HepG2 (cell line): ENCODE data around the gene DDX49. TPM values are rescaled to one million over a fixed set of nuclear protein-coding genes. Genes with fewer than 3 reads are reported as not detected.
A peak's percentile ranks its signal among the peaks of the same experiment; 100 is the strongest.

Experiments used
- ARNT ChIP-seq: fragments of 450-650 bp; IDR thresholded peaks from 2 replicates; pipeline ENCODE4 v1.6.1; 2017
- BATF2 ChIP-seq: sonication (generic); formaldehyde crosslinking; IDR thresholded peaks from 2 replicates; pipeline ENCODE4 v1.8.0; 2022; ENCODE audit warnings: mild to moderate bottlenecking, missing genetic modification reagents, moderate library complexity
- CBX5 ChIP-seq: sonication (generic); formaldehyde crosslinking; IDR thresholded peaks from 2 replicates; pipeline ENCODE4 v1.4.0; 2020; ENCODE audit warnings: missing genetic modification reagents, borderline replicate concordance
- DPF2 ChIP-seq: sonication (generic); formaldehyde crosslinking; IDR thresholded peaks from 2 replicates; pipeline ENCODE4 v1.4.0; 2020; ENCODE audit warnings: mild to moderate bottlenecking, low read depth, missing genetic modification reagents, borderline replicate concordance
- MED1 ChIP-seq: sonication (generic); formaldehyde crosslinking; IDR thresholded peaks from 2 replicates; pipeline ENCODE4 v1.4.0; 2020; ENCODE audit warnings: missing genetic modification reagents
- MED8 ChIP-seq: sonication (generic); formaldehyde crosslinking; IDR thresholded peaks from 2 replicates; pipeline ENCODE4 v1.8.1; 2023; ENCODE audit warnings: mild to moderate bottlenecking, missing genetic modification reagents; ENCODE audit not compliant: insufficient replicate concordance
- MZF1 ChIP-seq: sonication (generic); formaldehyde crosslinking; IDR thresholded peaks from 2 replicates; pipeline ENCODE4 v1.8.1; 2023; ENCODE audit warnings: mild to moderate bottlenecking, missing genetic modification reagents, borderline replicate concordance
- PLRG1 ChIP-seq: fragments of 450-650 bp; conservative IDR thresholded peaks from 2 replicates; pipeline ENCODE4 v1.6.1; 2016
- RARA ChIP-seq: IDR thresholded peaks from 2 replicates; pipeline ENCODE4 v1.6.1; 2016; ENCODE audit warnings: missing genetic modification reagents, missing compliant biosample characterization
- ZBTB21 ChIP-seq: sonication (generic); formaldehyde crosslinking; IDR thresholded peaks from 2 replicates; pipeline ENCODE4 v1.4.0; 2020; ENCODE audit warnings: missing genetic modification reagents
- ZBTB37 ChIP-seq: sonication (generic); formaldehyde crosslinking; IDR thresholded peaks from 2 replicates; pipeline ENCODE4 v1.4.0; 2020; ENCODE audit warnings: mild to moderate bottlenecking, missing genetic modification reagents
- ZBTB39 ChIP-seq: sonication (generic); formaldehyde crosslinking; IDR thresholded peaks from 2 replicates; pipeline ENCODE4 v1.5.0; 2020; ENCODE audit warnings: missing genetic modification reagents
- ZBTB49 ChIP-seq: sonication (generic); formaldehyde crosslinking; IDR thresholded peaks from 2 replicates; pipeline ENCODE4 v1.4.0; 2020; ENCODE audit warnings: missing genetic modification reagents, borderline replicate concordance
- ZFP41 ChIP-seq: sonication (generic); formaldehyde crosslinking; IDR thresholded peaks from 2 replicates; pipeline ENCODE4 v1.4.0; 2020; ENCODE audit warnings: mild to moderate bottlenecking, missing genetic modification reagents, borderline replicate concordance
- ZGPAT ChIP-seq: IDR thresholded peaks from 2 replicates; pipeline ENCODE4 v1.6.1; 2016; ENCODE audit warnings: mild to moderate bottlenecking
- ZNF512B ChIP-seq: sonication (generic); formaldehyde crosslinking; IDR thresholded peaks from 2 replicates; pipeline ENCODE4 v1.5.1; 2020; ENCODE audit warnings: missing genetic modification reagents, mild to moderate bottlenecking, borderline replicate concordance
- ZNF670 ChIP-seq: sonication (generic); formaldehyde crosslinking; IDR thresholded peaks from 2 replicates; pipeline ENCODE4 v1.8.0; 2022; ENCODE audit warnings: mild to moderate bottlenecking, missing genetic modification reagents, borderline replicate concordance
- ZSCAN9 ChIP-seq: IDR thresholded peaks from 2 replicates; pipeline ENCODE4 v1.6.1; 2016; ENCODE audit warnings: borderline replicate concordance
- polyA plus RNA-seq, 8 experiments: library from polyadenylated mRNA; depleted of rRNA in 3 of 8; stranded (reverse) in 7 of 8; unstranded in 1 of 8; fragments of >200 nt; fragmentation: Illumina TruSeq in 4 of 8; extraction: Trizol in 4 of 8; gene quantifications; 2 replicates each; pipeline versions ENCODE4 v1.2.1 to v1.2.3, GENCODE V29; 2011 to 2016; ENCODE audit warnings: low read depth in 4 of 8, missing spikeins in 1 of 8, mixed read lengths in 1 of 8; ENCODE audit not compliant: insufficient read depth in 1 of 8
- total RNA-seq, 5 experiments: library from RNA; depleted of rRNA; stranded (reverse); fragments of >200 nt; fragmentation: Illumina TruSeq; extraction: Trizol; gene quantifications; 2 replicates each; pipeline ENCODE4 v1.2.3, GENCODE V29; 2016; ENCODE audit warnings: low read depth in 1 of 5

The DDX49 gene
- total and polyA plus RNA-seq, 2 of the 13 experiments (the other 11 are each of a cell fraction or from before 2014, with no cell fraction given), result 27.0 to 46.2 TPM

GRCh38 chr19:18919086-18919899 is at the start of gene DDX49, which contains the start of gene COPE (continued):
- no peak for TF ChIP-seq ZSCAN9 (CRISPR knock-in tag)
- no peak; the same call in 1 of the 2 replicates for TF ChIP-seq CBX5
- TF ChIP-seq ZNF670 (CRISPR knock-in tag), result 0 out of 2 replicates have a peak, but pooled peaks have one; percentile 56
- TF ChIP-seq ZBTB39 (CRISPR knock-in tag), result no peak
- TF ChIP-seq ZBTB21, result no peak
- TF ChIP-seq ZFP41 (CRISPR knock-in tag), result no peak
- TF ChIP-seq ZGPAT, result peak; percentile 79
- TF ChIP-seq MED8, result no peak
- TF ChIP-seq MZF1 (CRISPR knock-in tag), result no peak
- TF ChIP-seq MED1 (CRISPR knock-in tag), result peak; percentile 54
- no peak for TF ChIP-seq ZBTB37 (CRISPR knock-in tag)
- TF ChIP-seq BATF2 (CRISPR knock-in tag), result no peak
- no peak for TF ChIP-seq ARNT
- TF ChIP-seq RARA (CRISPR knock-in tag), result no peak
- TF ChIP-seq PLRG1, result no peak
- no peak for TF ChIP-seq ZNF512B (CRISPR knock-in tag)
- no peak for TF ChIP-seq DPF2 (CRISPR knock-in tag)
- TF ChIP-seq ZBTB49 (CRISPR knock-in tag), result no peak
